HG03469 (cell line): ENCODE results near the gene RIGI.
A peak's percentile ranks its signal among the peaks of the same experiment; 100 is the strongest.
"Not testable (repeated sequence)": the region's sequence is repeated elsewhere in the genome, so short reads cannot be mapped to it uniquely, and the experiment has no call there.

Source experiments
- ATAC-seq: cut with Tn5 transposase; IDR thresholded peaks from one replicate; pipeline ENCODE4 v1.9.1; 2021; ENCODE audit warnings: mild to moderate bottlenecking, moderate library complexity, moderate number of reproducible peaks; ENCODE audit not compliant: unreplicated experiment

RIGI gene

DNA sequence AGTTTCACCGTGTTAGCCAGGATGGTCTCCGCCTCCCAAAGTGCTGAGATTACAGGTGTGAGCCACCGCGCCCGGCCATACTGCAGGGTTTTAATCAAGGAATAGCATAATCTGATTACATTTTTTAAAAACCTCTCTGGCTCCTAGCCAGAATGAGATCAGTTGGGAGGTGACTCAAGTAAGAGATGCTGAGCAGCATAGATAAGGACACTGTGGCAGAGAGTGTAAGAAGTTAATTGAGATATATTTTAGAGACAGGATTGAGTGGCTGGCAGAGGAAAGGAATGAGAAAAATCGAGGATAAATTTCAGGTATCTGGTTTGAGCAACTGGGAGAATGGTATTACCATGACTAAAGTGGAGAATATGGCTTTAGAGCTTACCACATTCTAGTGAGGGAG, 7.3 kb upstream of the RIGI start:
- ATAC-seq = no peak

DNA sequence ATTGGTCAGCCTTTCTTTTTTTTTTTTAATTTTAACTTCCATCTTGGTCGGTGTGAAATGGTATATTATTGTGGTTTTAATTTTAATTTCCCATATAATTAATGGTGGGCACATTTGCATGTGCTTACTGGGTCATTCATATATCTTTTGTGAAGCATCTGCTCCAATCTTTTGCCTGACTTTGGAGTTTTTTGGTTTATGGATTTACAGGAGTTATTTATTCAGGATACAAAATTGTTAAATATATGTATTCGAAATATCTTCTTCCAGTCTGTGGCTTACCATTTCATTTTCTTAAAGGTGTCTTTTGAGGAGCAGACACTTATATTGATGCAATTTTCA, 682 bp upstream of the RIGI start:
- ATAC-seq = no peak

DNA sequence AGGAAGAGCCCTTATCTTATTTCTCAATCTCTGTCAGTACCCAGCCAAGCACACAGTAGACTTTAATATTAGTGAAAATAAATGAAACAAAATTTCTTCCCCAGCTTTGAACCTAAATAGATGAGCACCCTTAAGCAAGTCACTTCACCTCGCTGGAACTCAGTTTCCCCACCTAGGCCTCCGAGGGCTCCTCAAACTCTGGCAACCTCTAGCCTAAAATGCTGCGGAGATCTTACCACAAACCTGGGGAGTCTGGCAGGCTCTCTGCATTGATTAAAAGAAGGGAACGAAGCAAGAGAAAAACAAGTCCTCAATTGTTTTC, 326 bp downstream of the RIGI start:
- ATAC-seq = no peak

DNA sequence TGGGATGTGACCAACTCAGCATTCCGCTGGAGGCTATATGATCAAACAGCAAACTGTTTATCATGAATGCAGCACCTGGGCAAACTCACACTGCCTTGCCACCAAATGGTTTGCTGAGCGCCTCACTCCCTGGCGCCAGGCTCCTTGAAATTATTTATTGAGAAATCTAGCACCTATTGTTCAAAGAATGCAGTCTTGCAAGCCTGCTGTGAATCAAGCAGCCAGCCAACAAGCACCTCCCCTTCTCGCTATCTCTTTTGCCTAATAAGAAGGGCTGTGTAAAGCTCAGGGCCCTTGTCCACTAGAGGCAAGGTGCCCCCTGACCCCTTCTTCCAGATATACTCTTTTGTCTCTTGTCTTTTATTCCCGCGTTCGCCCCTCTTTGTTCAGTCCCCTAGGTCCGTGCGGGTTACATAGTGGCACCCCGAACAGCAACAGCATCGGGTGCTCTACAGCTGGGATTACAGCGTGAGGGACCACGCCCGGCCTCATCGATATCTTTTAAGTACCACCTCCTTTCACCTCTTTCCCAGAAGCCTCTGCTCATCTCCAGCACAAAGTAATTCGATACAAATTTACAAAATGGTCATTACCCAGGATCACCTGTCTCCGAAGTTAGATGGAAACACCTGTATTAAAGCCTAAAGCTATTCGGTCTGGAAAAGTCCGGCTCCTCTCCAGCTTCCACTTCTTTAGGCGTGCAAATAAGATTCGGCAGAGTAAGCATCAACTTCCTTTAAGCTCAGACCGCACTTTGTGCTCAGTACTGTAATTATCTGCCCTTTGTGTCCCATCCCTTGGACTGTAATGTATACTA, 896 bp downstream of the RIGI start:
- ATAC-seq = peak; percentile 26

DNA sequence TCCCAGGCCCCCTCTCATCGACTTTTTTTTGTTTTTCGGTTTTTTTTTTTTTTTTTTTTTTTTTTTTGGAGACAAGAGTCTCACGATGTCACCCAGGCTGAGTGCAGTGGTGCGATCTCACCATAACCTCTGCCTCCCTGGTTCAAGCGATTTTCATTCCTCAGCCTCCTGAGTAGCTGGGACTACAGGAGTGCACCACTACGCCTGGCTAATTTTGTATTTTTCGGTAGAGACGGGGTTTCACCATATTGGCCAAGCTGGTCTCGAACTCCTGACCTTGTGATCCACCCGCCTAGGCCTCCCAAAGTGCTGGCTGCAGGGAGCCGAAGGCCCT, 1.5 kb downstream of the RIGI start:
- ATAC-seq = not testable (repeated sequence)

DNA sequence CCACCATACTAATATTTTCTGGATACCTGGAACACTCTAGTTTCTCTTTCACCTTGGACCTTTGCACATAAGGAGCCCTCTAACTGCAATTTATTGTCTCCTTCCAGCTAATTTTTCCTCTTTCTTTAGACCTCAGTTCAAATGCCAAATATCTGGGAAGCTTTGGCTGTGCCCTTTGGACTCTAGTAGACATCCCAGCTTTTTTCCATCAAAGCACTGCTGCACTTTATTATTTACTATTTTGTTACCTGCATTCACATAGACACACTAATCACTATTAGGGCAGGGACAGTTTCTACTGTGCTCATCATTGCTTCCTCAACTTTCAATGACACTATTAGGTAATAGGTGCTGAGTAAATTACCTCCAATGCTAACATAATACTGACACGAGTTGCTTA, 2.1 kb downstream of the RIGI start:
- no peak for ATAC-seq

DNA sequence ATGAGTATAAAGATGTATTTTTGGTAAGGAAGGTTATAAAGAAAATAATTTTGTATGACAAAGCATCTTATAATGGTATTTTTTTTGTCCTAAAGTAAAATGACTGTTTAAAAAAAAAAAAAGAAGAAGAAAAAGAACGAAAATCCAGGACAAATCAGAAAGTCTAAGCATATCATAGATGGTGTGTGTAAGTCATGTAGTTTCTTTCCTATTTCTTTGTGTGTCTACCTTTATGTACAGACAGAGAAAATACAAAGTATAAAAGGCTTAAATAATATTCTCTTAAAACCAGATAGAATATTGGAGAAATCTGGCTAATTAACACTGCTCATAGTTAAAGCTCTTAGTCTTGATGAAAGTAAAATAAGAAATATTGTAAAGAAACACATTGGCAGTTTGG, 7.7 kb downstream of the RIGI start:
- no peak for ATAC-seq

DNA sequence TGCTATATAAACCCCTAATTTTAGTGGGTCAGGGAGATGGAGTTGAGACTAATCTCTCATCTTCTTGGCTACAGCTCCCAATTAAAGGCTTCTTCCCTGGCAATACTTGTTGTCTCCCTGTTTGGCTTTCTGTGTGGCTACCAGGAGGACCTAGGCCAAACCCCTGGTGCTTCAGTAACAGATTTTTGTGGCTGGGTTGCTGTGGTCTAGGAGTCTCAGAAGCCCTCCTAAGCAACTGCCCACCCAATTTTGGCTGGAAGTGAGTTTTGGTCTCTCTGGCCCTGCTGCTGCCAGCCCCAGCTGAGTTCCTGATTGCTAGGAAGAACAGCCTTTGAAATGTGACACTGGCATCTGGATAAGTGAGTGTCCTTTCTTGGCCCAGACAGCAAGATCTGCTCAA, 9.8 kb downstream of the RIGI start:
- ATAC-seq = no peak

DNA sequence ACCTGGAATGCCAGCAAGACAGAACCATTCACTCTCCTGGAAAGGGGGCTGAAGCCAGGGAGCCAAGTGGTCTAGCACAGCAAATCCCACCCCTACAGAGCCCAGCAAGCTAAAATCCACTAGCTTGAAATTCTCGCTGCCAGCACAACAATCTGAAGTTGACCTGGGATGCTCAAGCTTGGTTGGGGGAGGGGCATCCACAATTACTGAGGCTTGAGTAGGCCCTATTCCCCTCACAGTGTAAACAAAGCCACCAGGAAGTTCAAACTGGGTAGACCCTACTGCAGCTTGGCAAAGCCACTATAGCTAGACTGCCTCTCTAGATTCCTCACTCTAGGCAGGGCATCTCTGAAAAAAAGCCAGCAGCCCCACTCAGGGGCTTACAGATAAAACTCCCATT, 17.3 kb downstream of the RIGI start:
- no peak for ATAC-seq

DNA sequence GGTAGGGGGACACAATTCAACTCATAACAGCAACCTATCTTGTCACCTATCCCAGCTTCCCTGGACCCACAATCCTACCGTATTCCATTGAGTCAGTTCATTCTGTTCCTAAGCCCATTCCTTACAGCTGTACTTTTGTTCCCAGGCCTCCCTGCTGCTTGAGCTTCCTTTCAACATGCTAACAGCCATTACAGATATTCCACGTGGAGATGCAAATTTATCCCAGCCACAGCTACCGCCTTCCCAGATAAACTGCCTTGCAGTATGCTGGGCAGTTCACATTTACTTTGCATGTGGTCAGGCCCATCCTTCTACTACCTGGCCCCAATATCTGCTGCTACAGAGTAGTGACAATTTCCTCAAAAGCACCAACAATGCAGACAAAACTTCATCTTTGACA, 23.0 kb downstream of the RIGI start:
- ATAC-seq = no peak

DNA sequence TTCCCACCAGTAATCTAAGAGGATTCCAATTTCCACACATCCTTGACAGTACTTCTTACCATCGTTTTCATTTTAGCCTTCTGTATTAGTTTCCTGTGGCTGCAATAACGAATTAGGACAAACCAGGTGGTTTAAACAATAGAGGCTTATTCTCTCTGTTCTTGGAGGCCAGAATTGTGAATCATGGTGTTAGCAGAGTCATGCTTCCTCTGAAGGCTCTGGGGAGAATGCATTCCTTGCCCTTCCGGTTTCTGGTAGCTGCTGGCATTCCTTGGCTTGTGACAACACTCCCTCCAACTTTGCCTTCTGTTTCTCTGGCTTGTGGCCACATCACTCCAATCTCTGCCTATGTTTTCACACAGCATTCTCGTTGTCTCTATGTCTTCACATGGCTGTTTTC, 23.5 kb downstream of the RIGI start:
- ATAC-seq = no peak

DNA sequence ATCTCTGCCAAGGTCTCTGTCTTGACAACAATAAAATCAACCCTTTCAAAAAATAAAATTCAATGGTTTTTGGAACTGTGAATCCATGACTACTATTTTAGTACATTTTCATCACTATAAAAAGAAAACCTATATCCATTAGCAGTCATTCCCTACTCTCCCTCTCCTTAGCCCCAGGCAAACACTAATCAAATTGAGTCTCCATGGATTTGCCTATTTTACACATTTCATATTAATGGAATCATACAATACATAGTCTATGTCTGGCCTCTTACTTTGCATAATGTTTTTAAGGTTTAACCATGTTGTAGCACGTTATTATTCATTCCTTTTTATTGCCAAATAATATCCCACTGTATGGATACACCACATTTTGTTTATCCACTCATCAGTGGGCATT, 24.1 kb downstream of the RIGI start:
- no peak for ATAC-seq

DNA sequence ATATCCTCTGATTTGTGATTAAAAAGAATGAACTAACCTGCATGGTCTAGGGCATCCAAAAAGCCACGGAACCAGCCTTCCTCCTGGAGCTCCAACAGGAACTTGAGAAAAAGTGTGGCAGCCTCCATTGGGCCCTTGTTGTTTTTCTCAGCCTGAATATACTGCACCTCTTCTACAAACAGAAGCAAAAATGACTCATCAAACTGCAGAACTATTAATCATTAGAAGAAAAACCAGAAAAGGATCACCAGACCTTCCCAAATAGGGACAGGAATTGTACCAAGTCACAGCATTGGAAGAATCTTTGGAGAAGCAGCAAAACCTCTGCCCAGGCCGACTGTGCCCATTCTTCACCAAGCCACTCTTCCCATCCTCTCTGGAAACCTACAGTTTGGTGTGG, 25.2 kb downstream of the RIGI start:
- no peak for ATAC-seq

DNA sequence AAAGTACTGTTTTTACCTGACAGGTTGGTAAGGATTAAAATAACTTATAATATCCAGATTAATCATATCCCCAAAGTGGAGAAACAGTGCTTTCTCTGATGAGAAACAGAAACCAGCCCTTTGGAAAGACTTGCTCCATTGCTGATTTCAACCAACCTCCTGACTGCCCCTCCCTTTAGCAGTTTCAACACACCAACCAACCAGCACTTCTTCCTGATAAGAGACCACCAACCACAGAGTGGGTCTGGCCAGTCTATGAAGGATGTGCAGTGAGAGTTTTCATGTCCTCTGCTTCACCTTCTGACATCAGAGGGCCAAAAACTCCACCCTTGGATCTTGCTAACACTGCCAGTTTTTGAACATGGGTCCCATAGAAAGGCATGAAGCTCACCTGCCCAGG, 28.1 kb downstream of the RIGI start:
- no peak for ATAC-seq

DNA sequence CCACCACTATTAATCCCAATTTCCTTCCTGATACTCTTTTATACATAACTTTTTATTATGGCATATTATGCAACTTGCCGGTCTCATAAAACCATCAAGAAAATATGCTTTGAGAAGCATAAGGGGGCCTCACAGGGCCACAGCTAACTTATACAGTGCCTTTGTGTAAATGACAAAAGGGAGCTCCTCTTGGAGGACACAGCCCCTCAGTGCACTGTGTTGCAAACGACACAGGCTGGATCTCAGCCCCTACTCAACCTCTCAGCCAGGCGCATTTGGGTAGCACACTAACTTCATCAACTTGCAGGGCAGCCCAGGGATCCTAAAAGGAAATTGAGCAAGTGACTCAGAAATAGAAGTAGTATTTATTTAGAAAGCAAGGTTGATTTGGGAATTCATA, 35.4 kb downstream of the RIGI start:
- ATAC-seq = no peak

DNA sequence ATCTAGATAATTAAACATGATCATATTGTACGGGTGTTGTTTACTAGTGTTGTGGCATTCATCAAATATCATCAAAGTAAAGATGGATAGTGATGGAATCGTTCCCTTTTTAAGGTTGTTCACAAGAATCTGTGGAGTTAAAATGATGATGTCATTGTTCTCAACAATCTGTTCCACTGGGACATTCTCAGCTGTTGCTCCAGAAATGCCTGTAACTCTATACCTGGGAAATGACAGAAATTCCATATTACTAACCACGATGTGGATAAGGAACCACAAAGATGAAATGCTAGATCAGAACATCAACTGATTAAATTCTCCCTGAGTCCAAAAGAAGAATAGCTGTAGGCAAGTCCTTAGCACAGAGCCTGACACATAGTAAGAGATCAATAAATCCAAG, 38.0 kb downstream of the RIGI start:
- no peak for ATAC-seq

DNA sequence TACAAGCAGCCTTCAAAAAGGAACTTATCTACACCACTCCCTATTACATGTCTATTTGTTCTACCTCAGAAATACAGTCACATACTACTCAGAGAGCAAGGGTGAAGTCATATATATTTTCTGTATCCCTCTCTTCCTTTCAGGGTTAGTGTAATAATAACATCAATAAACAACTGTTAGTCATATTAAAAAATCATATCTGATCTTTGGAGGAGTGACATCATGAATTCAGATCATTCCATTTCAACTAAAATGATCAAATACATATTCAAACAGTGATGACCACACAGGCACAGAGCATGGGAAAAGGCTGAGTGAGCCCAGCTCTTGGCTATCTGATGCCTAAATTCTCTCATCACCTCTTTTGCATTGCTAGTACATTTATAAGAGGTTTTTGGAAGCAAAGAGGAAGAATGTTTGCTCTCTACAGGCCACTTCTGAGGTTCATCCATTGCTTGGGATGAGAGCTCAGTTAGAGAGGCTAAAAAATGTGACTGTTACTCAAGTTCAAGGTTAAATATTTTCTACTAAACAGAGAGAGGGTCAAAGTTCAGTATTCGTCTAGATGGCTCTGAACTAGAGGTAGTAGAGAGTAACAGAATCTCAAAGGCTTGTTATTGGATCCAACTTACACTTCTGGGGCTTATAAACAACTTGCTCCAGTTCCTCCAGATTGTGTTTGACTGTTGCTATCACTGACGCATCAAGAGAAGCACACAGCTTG, 39.0 kb downstream of the RIGI start:
- no peak for ATAC-seq

DNA sequence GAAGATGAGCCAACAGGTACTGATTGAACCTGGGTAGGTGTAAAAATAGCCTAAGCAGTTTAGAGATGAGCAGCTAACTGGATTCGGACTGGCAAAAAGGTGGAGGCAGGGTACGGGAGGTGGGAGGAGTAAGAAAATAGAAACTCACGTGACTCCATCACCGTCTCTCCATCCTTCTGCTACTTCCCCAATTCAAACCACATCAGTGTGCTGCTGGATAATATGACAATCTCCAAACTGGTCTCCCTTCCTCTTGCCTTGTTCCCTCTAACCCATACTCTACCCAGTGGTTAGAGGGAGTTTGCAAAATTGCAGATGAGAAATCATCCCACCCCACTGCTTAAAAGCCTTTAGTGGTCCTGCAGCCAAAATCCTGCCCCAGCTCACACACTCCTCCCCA, 42.7 kb downstream of the RIGI start:
- no peak for ATAC-seq
